ENCODE measurements around the gene PES1.
"Not testable (repeated sequence)": the region's sequence is repeated elsewhere in the genome, so short reads cannot be mapped to it uniquely, and the experiment has no call there.

The PES1 gene

GRCh38 chr22:30556388-30556787 lies 35.3 kb downstream of the PES1 start:
- no peak for DNase-seq (ENCODE audit: low read depth in 2 of 3, low spot score in 1 of 3)

DNA sequence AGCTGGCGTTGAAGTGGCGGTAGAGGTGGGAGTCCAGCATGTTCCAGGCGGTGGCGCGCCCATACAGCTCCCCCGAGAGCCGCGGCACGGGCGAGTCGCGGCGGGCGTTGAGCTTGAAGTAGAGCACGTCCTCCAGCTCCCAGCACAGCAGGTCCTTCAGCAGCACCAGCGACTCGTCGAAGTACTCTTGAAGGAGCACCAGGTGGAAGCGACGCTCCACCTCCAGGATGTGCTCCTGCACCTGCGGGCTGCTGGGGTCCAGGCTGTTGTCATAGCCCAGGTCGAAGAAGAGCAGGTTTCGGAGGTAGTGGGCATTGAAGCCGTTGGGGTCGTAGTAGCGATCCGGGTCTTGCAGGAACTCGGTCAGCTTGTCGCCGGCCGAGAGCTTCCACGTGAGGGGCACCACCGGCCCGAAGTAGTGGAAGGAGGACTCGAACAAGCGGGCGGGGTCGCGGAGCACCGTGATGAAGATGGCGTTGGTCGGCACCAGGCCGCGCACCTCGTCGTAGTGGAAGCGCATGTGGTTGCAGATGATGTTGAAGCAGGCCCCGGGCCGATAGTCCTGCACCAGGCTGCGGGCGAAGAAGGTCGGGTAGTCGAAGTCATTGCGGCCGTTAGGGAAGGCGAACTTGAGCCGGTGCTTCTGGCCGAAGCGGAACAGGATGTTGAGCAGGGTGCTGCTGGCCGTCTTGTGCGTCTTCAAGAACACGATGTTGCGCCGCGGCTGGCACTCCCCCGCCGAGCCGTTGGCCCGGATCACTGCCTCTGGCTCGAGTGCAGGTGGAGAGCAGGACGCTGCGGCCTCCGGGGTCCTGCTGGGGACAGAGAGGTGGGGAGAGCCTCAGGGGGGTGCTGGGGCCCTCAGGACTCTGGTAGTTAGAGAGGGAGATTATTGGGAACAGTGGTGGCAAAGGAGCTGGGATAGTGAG lies 36.2 kb downstream of the PES1 start:
- no peak for DNase-seq (ENCODE audit: low read depth in 2 of 3, low spot score in 1 of 3)

GRCh38 chr22:30553971-30554370 lies 37.7 kb downstream of the PES1 start:
- no peak for DNase-seq (ENCODE audit: low read depth in 2 of 3, low spot score in 1 of 3)

GRCh38 chr22:30552719-30553118 lies 39.0 kb downstream of the PES1 start:
- no peak for DNase-seq (ENCODE audit: low read depth in 2 of 3, low spot score in 1 of 3)

GRCh38 chr22:30551813-30552212 lies 39.9 kb downstream of the PES1 start:
- not testable (repeated sequence) for DNase-seq (ENCODE audit: low read depth in 2 of 3, low spot score in 1 of 3)

- DNase-seq (ENCODE audit: low read depth in 2 of 3, low spot score in 1 of 3), result no peak
These were observed 44.5 kb downstream of the PES1 start for GRCh38 chr22:30547188-30547587.

- no peak for DNase-seq (ENCODE audit: low read depth in 2 of 3, low spot score in 1 of 3)
These were observed 45.1 kb downstream of the PES1 start, which contains the start of gene SEC14L6 for GRCh38 chr22:30546616-30547015. TSS of gene SEC14L6 (minus strand) at chr22:30546741. CDS start at chr22:30546682, 59 bp downstream.

GRCh38 chr22:30542811-30543188 lies 48.9 kb downstream of the PES1 start:
- no peak for DNase-seq (ENCODE audit: low read depth in 2 of 3, low spot score in 1 of 3)

- DNase-seq (ENCODE audit: low read depth in 2 of 3, low spot score in 1 of 3), result no peak
These were observed 49.5 kb downstream of the PES1 start for GRCh38 chr22:30541961-30542810.

- DNase-seq (ENCODE audit: low read depth in 2 of 3, low spot score in 1 of 3), result not testable (repeated sequence)
These were observed 50.2 kb downstream of the PES1 start for GRCh38 chr22:30541511-30541910.

- DNase-seq (ENCODE audit: low read depth in 2 of 3, low spot score in 1 of 3), result no peak
These were observed 52.3 kb downstream of the PES1 start for GRCh38 chr22:30539368-30539767.

DNA sequence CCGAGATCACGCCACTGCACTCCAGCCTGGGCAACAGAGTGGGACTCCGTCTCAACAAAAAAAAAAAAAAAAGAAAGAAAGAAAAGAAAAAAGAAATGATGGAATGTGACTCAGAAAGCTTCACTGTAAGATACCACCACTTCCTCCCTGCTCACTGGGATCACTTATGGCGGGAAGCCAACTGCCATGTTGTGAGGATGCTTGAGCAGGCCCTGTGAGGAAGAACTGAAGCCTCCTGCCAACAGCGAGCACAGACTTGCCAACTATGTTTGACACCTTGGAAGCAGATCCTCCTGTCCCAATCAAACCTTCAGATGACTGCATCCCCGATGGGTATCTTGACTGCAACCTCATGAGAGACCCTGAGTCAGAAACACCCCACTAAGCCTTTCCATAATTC lies 53.4 kb downstream of the PES1 start:
- no peak for DNase-seq (ENCODE audit: low read depth in 2 of 3, low spot score in 1 of 3)

- DNase-seq (ENCODE audit: low read depth in 2 of 3, low spot score in 1 of 3), result no peak
These were observed 54.5 kb downstream of the PES1 start for GRCh38 chr22:30537083-30537731.

GRCh38 chr22:30535182-30535581 lies 56.5 kb downstream of the PES1 start:
- DNase-seq (ENCODE audit: low read depth in 2 of 3, low spot score in 1 of 3), result no peak

DNA sequence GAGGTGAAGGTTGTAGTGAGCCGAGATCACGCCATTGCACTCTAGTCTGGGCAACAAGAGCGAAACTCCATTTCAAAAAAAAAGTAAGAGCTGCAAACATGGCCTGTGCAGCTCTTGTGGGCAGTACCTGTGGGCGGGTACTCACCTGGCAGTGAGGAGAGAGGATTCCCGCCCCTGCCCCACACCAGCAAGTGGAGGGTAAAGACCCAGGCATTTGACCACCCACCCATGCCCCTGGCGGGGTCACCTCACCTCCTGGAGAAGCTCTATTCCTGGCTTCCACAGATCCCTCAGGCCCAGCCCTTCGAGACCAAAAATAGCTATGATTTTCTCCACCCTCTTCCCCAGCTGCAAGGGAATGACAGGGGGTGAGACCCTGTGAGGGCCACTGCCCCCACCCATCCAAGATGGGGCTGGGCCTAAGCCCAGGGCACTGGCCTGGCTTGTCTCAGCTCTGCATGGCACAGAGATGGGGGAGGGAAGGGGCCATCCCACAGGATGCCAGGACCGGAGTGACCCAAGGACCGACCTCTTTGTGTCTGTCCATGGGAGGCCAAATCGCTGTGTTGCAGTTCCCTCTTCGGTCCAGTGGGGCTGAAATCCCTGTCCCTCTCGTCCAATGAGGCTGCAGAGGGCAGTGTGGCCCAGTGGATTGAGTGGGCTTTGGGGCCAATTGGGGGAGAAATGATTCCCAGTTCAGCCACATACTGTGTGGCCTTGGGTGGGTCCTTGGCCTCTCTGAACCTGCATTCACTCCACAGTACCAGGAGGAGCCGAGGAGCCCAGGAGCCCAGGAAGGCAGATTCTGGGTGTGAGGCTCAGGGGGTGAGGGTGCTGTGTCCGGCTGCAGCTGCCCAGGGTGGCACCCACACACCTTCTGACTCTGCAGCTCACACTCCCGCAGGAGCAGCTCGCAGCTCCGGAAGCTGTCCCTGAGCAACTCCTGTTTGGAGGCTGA lies 59.8 kb downstream of the PES1 start:
- DNase-seq (ENCODE audit: low read depth in 2 of 3, low spot score in 1 of 3), result no peak

DNA sequence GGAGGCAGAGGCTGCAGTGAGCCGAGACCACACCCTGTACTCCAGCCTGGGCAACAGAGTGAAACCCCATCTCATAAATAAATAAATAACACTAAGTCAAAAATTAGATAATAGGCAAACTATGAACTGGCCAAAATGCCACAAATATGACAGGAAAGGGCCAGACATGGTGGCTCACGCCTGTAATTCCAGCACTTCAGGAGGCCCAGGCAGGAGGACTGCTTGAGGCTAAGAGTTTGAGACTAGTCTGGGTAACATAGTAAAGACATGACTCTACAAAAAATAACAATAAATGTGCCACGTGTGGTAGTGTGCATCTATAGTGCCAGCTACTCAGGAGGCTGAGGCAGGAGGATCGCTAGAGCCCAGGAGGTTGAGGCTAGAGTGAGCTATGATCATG lies 65.1 kb downstream of the PES1 start:
- no peak for DNase-seq (ENCODE audit: low read depth in 2 of 3, low spot score in 1 of 3)

Measured in stimulated activated CD4-positive, alpha-beta T cell treated with anti-CD3 and anti-CD28 coated beads, Interleukin-12 subunit alpha, Interleukin-12 subunit beta, amount 100 ng/mL, for 48 hours (primary cell).